ENCODE results near the gene RPTOR.

DNA sequence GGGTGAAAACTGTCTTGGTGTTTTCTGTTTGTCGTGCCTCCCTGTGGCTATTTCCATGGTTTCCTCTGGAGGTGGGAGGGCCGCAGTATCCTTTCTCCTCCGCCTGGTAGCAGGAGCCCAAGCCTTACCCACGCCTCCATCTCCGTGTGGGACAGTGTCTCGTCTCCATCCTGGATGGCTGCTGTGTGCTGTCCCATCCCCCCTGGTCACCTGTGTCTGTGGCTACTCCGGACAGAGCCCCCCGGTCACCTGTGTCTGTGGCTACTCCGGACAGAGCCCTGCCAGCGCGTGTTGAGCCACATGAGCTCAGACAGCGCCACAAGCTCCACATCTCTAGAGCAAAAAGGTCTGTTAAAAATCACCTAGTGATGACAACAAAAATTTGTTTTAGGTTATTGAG lies 248.8 kb downstream of the RPTOR start:
- no peak for TF ChIP-seq POLR2AphosphoS5 (IDR thresholded peaks at IDR 0.05; ENCODE audit: insufficient read depth, low read depth, low read length)
- no peak for TF ChIP-seq EZH2 (IDR thresholded peaks at IDR 0.05; ENCODE audit: borderline replicate concordance, low read depth, low read length, severe bottlenecking)
- TF ChIP-seq POLR2A (IDR thresholded peaks at IDR 0.05; ENCODE audit: low read depth, low read length): no peak
- TF ChIP-seq, protein P1, sequence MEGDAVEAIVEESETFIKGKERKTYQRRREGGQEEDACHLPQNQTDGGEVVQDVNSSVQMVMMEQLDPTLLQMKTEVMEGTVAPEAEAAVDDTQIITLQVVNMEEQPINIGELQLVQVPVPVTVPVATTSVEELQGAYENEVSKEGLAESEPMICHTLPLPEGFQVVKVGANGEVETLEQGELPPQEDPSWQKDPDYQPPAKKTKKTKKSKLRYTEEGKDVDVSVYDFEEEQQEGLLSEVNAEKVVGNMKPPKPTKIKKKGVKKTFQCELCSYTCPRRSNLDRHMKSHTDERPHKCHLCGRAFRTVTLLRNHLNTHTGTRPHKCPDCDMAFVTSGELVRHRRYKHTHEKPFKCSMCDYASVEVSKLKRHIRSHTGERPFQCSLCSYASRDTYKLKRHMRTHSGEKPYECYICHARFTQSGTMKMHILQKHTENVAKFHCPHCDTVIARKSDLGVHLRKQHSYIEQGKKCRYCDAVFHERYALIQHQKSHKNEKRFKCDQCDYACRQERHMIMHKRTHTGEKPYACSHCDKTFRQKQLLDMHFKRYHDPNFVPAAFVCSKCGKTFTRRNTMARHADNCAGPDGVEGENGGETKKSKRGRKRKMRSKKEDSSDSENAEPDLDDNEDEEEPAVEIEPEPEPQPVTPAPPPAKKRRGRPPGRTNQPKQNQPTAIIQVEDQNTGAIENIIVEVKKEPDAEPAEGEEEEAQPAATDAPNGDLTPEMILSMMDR (IDR thresholded peaks at IDR 0.05; ENCODE audit: extremely low read depth in 1 of 2, insufficient read depth in 1 of 2, low read depth in 1 of 2, low read length in 2 of 2): no peak

All from endothelial cell of umbilical vein (primary cell).